H54 (cell line): ENCODE data around the gene EPHB1.
"Not testable (repeated sequence)": the region's sequence is repeated elsewhere in the genome, so short reads cannot be mapped to it uniquely, and the experiment has no call there.

Source experiments
- DNase-seq: peaks from one replicate; pipeline ENCODE4 v3.0.0; 2011; ENCODE audit warnings: low spot score, mixed read lengths; ENCODE audit not compliant: insufficient read length
- FAIRE-seq: peaks from 3 replicates; lab custom pipeline; 2011; peaks lifted over from hg19 to GRCh38; lab: Jason Lieb, UNC
- POLR2A ChIP-seq: IDR thresholded peaks from 2 replicates; pipeline ENCODE4 v1.6.1; 2011; ENCODE audit warnings: low read depth, mild to moderate bottlenecking, low read length

The EPHB1 gene

GRCh38 chr3:135008326-135008725 lies 213.3 kb downstream of the EPHB1 start:
- TF ChIP-seq POLR2A, result no peak
- no peak for DNase-seq
- no peak for FAIRE-seq

- FAIRE-seq (no peak), DNase-seq (no peak)
- TF ChIP-seq POLR2A, result no peak
Observed at GRCh38 chr3:135009014-135009413, 214.0 kb downstream of the EPHB1 start.

GRCh38 chr3:135012101-135012500 lies 217.0 kb downstream of the EPHB1 start:
- DNase-seq (no peak), FAIRE-seq (no peak)
- no peak for TF ChIP-seq POLR2A

- no peak for DNase-seq
- TF ChIP-seq POLR2A, result no peak
- FAIRE-seq, result no peak
Observed at GRCh38 chr3:135013206-135013605, 218.1 kb downstream of the EPHB1 start.

DNA sequence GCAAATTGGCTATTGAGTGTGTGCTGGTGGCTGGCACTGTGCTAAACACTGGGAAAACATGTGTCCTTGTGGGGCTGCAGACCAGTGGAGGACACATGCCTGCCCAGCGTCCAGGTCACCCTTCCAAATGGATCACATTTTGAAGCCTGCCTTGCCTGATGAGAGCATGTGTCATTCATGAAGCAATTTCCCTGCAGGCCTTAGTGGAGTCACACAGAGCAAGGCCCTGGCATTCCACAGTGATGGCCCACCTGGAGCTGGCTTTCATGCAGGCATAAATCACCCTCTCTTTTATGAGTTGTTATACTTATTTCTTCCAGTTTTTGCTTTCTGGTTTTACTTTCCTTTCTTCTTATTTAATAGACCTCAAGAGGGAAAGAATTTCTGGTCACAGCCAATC lies 219.5 kb downstream of the EPHB1 start:
- no peak for FAIRE-seq

GRCh38 chr3:135017003-135017893 lies 222.2 kb downstream of the EPHB1 start:
- no peak for TF ChIP-seq POLR2A
- DNase-seq (no peak), FAIRE-seq (no peak)

More for the DNA sequence above, 219.5 kb downstream of the EPHB1 start:
- TF ChIP-seq POLR2A, result no peak
- DNase-seq, result no peak

- TF ChIP-seq POLR2A, result no peak
- DNase-seq (no peak), FAIRE-seq (no peak)
Observed at GRCh38 chr3:135018149-135018923, 223.3 kb downstream of the EPHB1 start.

GRCh38 chr3:135020181-135020580 lies 225.1 kb downstream of the EPHB1 start:
- DNase-seq (no peak), FAIRE-seq (no peak)
- no peak for TF ChIP-seq POLR2A

DNA sequence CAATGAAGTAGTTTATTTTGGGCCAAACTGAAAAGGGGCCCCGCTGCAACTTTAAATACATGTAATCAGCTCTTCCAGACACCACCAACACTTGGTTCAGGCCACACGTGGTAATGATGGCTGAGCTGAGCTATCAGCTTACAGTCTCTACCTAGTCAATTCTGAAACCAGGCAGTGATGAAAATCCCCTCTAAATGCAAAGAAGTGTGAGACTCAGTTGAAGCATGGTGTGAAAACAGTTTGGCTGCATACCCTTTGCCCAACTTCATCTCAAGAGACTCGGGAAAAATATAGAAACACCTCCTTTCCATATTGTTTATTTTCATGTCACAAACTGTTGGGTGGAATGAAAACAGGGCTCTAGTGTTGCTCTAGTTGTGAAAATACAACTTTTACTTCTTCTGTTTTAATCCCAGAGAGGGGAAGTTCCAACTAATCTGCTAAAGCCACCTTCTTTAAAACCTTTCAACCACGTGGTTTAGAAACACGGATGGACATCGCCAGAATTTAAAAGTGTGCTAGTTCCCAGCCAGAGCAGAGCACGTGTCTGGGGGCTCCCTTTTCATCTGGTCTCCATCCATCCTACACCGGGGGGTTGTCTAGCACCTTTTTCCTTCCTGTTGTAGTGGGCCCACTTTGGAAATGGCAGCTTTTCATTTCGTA lies 229.1 kb downstream of the EPHB1 start:
- no peak for DNase-seq
- no peak for TF ChIP-seq POLR2A
- FAIRE-seq, result no peak

- DNase-seq, FAIRE-seq: not testable (repeated sequence)
Observed at GRCh38 chr3:135030768-135031615, 235.9 kb downstream of the EPHB1 start.

- DNase-seq, result no peak
- TF ChIP-seq POLR2A, result no peak
- FAIRE-seq, result no peak
Observed at GRCh38 chr3:135033737-135034136, 238.7 kb downstream of the EPHB1 start.

DNA sequence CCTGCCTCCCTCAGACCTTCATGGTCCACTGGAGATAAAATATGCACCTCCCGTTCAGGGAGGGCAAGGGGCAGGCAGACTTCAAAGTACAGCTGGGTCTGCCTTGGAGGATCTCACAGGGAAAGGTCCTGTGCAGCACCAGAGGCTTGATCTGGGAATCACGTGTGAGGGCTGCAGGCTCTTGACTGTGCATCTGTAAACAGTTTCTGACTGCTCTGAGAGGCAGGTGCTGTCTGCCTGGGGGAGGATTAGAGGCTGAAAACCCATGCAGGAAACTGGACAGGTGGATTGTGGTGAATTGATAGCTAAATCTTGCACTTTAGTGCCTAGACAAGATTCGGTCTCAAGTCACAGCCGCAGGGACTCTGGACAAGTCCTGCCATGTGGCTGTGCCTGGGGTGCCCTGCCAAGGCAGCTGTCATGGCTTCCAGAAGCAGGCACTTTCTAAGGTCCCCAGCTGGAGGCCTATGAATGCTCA lies 239.3 kb downstream of the EPHB1 start:
- TF ChIP-seq POLR2A, result no peak
- no peak for DNase-seq
- no peak for FAIRE-seq

DNA sequence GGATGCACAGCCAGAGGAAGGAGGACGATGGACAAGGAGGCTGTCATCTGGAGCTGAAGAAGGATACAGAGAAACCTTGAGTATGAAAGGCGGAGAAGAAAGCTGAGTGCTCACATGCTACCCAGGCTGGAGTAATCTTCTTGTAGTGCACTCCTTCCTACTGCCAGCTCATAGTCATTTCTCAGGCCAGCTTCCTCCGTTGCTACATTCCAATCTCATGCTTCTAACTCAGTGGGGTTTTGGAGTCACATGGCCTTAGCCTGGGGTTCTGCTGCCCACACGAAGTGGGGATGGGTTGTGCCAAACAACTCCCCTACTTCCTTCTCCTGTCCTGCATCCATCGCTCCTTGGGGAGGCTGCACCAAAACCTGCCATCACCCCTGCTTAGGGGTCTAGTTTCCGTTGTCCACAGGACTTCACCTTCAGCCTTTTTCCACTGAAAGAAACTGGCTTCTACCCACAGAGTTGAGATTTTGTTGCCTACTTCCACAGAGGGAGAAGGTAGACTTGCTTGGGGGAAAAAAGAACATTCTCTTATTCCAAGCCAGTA lies 239.9 kb downstream of the EPHB1 start:
- TF ChIP-seq POLR2A, result no peak
- FAIRE-seq, result no peak
- DNase-seq, result no peak

DNA sequence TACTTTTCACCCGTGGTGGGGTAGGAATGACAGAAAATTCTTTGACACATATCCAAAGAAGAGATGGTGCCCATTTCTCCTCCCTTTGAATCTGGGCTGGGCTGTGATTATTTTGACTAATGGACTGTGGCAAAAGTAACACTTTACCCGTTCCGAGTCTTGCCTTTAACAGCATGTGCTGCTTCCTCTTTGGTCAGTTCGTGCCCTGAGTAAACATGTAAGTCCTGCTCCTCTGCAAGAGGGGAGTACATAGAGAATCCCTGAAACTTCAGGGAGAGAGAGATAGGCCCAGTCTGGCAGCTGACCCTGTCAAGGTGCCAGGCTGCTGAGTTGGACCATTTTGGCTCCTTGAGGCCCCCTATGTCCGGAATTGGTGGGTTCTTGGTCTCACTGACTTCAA lies 243.1 kb downstream of the EPHB1 start:
- TF ChIP-seq POLR2A, result no peak
- DNase-seq (no peak), FAIRE-seq (no peak)

DNA sequence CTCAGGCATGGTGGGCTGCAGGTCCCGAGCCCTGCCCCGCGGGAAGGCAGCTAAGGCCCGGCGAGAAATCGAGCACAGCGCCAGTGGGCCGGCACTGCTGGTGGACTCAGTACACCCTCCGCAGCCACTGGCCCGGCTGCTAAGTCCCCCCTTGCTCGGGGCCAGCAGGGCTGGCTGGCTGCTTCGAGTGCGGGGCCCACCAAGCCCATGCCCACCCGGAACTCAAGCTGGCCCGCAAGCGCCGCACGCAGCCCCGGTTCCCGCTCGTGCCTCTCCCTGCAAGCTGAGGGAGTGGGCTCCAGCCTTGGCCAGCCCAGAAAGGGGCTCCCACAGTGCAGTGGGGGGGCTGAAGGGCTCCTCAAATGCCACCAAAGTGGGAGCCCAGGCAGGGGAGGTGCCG lies 244.5 kb downstream of the EPHB1 start:
- FAIRE-seq, DNase-seq: not testable (repeated sequence)
